Neuron (in vitro differentiated cells): ENCODE data around the gene RMND5A.
"Not testable (repeated sequence)": the region's sequence is repeated elsewhere in the genome, so short reads cannot be mapped to it uniquely, and the experiment has no call there.

ENCODE experiments used
- H2AFZ ChIP-seq: one replicate; pipeline ENCODE4 v1.6.1; 2013; ENCODE audit warnings: low read depth, mild to moderate bottlenecking, inconsistent platforms, low read length, moderate library complexity
- H3K27me3 ChIP-seq: one replicate; pipeline ENCODE4 v1.6.1; 2013; ENCODE audit warnings: low read length; ENCODE audit not compliant: insufficient read depth
- H3K36me3 ChIP-seq: one replicate; pipeline ENCODE4 v1.6.1; 2013; ENCODE audit warnings: low read length; ENCODE audit not compliant: insufficient read depth
- H3K4me1 ChIP-seq: one replicate; pipeline ENCODE4 v1.6.1; 2013; ENCODE audit warnings: low read length; ENCODE audit not compliant: insufficient read depth
- H3K4me3 ChIP-seq: 2 replicates; pipeline ENCODE4 v1.5.1; 2013; ENCODE audit warnings: mild to moderate bottlenecking, low read length, moderate library complexity
- H3K9me3 ChIP-seq: one replicate; pipeline ENCODE4 v1.6.1; 2013; ENCODE audit warnings: low read length

The RMND5A gene

GRCh38 chr2:86719637-86720539 is at the start of gene RMND5A:
Gene RMND5A (plus strand): TSS chr2:86720291. CDS start chr2:86720668, 377 bp downstream.
- H3K9me3 ChIP-seq, H3K27me3 ChIP-seq: not testable (repeated sequence)

GRCh38 chr2:86671337-86671981 is 48.6 kb upstream of the RMND5A start:
- H2AFZ ChIP-seq, result no peak overlapping the region
- no peaks in the 10 kb centered on the region for H3K9me3 ChIP-seq
- H3K4me3 ChIP-seq, result no peak overlapping the region
- H3K4me1 ChIP-seq, result no peaks in the 10 kb centered on the region
- H3K27me3 ChIP-seq, result no peaks in the 10 kb centered on the region
- H3K36me3 ChIP-seq, result no peaks in the 10 kb centered on the region

More at GRCh38 chr2:86719637-86720539, at the start of gene RMND5A:
- not testable (repeated sequence) for H3K4me1 ChIP-seq, H3K36me3 ChIP-seq, H2AFZ ChIP-seq
- H3K4me3 ChIP-seq, result peak within 1 kb of the TSS; percentile 80

GRCh38 chr2:86672027-86672545 is 48.0 kb upstream of the RMND5A start:
- no peak overlapping the region for H3K4me3 ChIP-seq
- H3K9me3 ChIP-seq, result no peaks in the 10 kb centered on the region
- H3K36me3 ChIP-seq, result no peaks in the 10 kb centered on the region
- H2AFZ ChIP-seq, result no peak overlapping the region
- no peaks in the 10 kb centered on the region for H3K27me3 ChIP-seq
- H3K4me1 ChIP-seq, result no peaks in the 10 kb centered on the region

DNA sequence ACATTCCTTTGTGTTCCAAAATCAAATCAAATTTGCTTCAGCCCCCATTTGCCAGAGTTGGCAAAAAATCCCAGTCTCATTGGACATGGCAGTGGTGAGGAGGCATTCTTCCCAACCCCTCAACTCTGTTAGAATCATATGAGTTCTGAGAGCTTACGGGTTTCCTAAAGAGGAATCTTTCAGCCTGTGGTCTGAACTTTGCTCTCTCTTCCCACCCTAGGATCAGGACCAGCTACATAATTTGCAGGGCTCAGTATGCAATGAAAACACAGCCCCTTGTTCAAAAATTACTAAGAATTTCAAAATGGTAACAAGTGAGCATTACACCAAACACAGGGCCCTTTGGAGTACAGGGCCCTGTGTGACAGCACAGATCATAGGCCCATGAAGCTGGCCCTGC is 47.1 kb upstream of the RMND5A start:
- Histone ChIP-seq H3K4me1 (no peaks in the 10 kb centered on the region), H3K4me3 (no peak overlapping the region), H2AFZ (no peak overlapping the region), H3K9me3 (no peaks in the 10 kb centered on the region), H3K36me3 (no peaks in the 10 kb centered on the region), H3K27me3 (no peaks in the 10 kb centered on the region)

DNA sequence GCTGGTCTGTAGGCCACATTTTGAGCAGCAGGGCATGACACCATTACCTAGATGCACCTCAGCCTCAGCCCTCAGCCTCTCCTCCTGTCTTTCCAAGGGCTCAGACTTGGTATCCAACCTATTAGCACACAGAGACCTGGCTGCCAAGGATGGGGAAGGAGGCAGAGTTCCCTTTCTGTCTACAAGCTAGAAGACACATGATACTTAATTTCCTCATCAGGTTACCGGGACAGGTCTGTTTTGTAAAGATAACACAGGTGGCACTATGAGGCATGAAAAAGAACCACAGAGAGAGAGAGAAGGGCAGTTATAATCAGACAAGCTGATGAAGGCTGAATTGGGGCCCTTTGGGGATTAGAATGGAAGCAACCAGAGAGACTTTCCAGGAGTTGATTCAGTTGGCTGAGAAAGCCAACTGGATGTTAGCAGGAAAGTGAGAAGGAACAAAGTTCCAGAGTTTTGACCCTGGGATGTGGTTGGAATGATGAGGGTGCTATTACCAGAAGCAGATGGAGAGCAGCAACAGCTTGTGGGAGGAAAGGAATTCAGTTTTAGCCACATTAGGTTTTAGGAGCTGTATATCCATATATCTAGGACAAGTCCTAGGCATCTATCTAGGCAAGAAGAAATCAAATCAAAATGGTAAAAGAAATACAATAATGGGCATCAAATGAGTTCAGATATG is 46.0 kb upstream of the RMND5A start:
- Histone ChIP-seq H3K27me3 (no peaks in the 10 kb centered on the region), H3K4me3 (no peak overlapping the region), H3K9me3 (no peaks in the 10 kb centered on the region), H2AFZ (no peak overlapping the region), H3K4me1 (no peaks in the 10 kb centered on the region), H3K36me3 (no peaks in the 10 kb centered on the region)

- no peaks in the 10 kb centered on the region for H3K9me3 ChIP-seq
- H3K27me3 ChIP-seq, result no peaks in the 10 kb centered on the region
- H2AFZ ChIP-seq, result no peak overlapping the region
- H3K4me3 ChIP-seq, result no peak overlapping the region
- no peaks in the 10 kb centered on the region for H3K4me1 ChIP-seq
- H3K36me3 ChIP-seq, result no peaks in the 10 kb centered on the region
These were observed 45.0 kb upstream of the RMND5A start for GRCh38 chr2:86675104-86675503.

DNA sequence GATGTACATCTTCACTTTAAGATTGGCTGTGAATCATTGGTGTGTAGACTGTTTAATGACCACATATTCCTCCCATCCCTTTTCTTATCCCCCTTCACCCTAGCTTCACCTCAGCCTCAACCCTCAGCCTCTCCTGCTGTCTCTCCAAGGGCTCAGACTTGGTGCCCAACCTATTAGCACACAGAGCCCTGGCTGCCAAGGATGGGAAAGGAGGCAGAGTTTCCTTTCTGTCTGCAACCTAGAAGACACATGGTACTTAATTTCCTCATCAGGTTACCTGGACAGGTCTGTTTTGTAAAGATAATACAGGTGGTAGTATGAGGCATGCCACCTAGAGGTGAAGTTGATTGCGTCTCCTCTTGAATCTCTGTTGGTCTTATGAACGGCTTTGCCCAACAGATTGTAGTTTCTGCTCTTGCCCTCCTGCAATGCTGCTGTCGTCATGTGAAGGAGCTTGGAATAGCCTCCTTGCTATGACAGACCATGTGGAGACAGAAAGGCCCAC is 44.5 kb upstream of the RMND5A start:
- no peak overlapping the region for H2AFZ ChIP-seq
- H3K9me3 ChIP-seq, result no peaks in the 10 kb centered on the region
- no peaks in the 10 kb centered on the region for H3K36me3 ChIP-seq

GRCh38 chr2:86677816-86678215 is 42.3 kb upstream of the RMND5A start:
- H2AFZ ChIP-seq, result no peak overlapping the region

More for the DNA sequence above, 44.5 kb upstream of the RMND5A start:
- Histone ChIP-seq H3K27me3 (no peaks in the 10 kb centered on the region), H3K4me1 (no peaks in the 10 kb centered on the region), H3K4me3 (no peak overlapping the region)

DNA sequence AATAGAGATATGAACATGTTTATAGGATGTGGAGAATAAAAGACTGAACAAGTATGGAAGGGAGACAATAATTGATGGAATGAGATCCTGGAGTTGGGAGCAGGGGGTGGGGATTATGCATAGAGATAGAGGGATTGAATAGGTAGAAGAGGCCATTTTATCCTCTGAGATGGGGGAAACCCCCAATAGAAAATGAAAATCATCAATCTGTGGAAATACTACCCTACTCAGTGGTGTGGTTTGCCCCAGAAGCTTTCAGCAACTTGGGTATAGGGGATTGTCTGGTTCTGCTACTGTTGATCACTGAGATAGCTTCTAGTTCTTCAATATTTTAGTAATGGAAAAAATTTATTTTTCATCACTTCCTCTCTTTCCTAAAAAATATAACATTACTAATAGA is 41.1 kb upstream of the RMND5A start:
- Histone ChIP-seq H3K4me3 (no peak overlapping the region), H3K9me3 (no peaks in the 10 kb centered on the region), H2AFZ (no peak overlapping the region), H3K36me3 (no peaks in the 10 kb centered on the region), H3K27me3 (no peaks in the 10 kb centered on the region), H3K4me1 (no peaks in the 10 kb centered on the region)

More at GRCh38 chr2:86677816-86678215, 42.3 kb upstream of the RMND5A start:
- no peak overlapping the region for H3K4me3 ChIP-seq
- no peaks in the 10 kb centered on the region for H3K9me3 ChIP-seq
- no peaks in the 10 kb centered on the region for H3K36me3 ChIP-seq
- no peaks in the 10 kb centered on the region for H3K27me3 ChIP-seq
- H3K4me1 ChIP-seq, result no peaks in the 10 kb centered on the region

DNA sequence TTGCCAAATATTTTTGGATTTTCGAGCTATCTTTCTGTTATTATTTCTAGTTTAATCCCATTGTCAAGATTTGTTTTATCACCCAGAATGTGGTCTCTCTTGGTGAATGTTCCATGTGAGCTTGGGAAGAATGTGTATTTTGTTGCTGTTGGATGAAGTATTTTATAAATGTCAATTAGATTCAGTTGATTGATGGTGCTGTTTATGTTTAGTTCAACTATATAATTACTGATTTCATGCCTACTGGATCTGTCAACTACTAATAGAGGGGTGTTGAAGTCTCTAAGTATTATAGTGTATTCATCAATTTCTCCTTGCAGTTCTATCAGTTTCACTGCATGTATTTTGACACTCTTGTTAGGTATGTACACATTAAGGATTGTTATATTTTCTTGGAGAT is 34.7 kb upstream of the RMND5A start:
- no peaks in the 10 kb centered on the region for H3K27me3 ChIP-seq
- H2AFZ ChIP-seq, result no peak overlapping the region
- no peaks in the 10 kb centered on the region for H3K4me1 ChIP-seq
- no peaks in the 10 kb centered on the region for H3K36me3 ChIP-seq
- no peaks in the 10 kb centered on the region for H3K9me3 ChIP-seq
- no peak overlapping the region for H3K4me3 ChIP-seq

DNA sequence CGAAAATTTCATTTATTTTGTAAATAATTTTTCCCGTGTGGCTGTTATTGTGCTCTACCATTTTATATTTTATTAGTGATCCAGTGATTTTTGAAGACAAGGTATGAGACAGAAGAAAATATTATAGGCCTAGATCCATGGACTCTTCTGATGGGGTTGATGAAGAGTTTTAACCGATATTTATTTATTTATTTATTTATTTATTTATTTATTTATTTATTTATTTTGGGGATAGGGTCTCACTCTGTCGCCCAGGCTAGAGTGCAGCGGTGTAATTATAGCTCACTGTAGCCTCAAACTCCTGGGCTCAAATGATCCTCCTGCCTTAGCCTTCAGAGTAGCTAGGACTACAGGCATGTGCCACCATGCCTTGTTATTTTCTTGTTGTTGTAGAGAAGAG is 33.6 kb upstream of the RMND5A start:
- Histone ChIP-seq H3K27me3 (no peaks in the 10 kb centered on the region), H3K36me3 (no peaks in the 10 kb centered on the region), H3K9me3 (no peaks in the 10 kb centered on the region), H3K4me3 (no peak overlapping the region), H3K4me1 (no peaks in the 10 kb centered on the region), H2AFZ (no peak overlapping the region)

DNA sequence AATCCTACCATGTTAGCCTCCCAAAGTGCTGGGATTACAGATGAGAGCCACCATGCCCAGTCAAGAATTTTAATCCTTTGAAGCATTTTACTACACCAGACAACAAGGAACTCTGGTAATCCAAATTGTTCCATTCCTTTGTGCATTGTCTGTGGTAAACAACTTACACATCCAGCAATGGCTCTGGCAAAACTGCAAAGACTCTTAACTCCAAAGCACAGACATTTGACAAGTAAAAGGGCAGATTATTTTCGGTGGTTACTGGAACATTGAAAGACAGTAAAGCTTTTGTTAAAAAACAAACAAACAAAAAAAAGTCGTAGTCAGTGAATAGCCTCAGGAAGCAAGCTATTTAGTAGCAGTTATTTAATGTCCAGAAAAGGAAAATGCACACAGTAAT is 33.2 kb upstream of the RMND5A start:
- Histone ChIP-seq H3K4me3 (no peak overlapping the region), H3K36me3 (no peaks in the 10 kb centered on the region), H2AFZ (no peak overlapping the region), H3K4me1 (no peaks in the 10 kb centered on the region), H3K9me3 (no peaks in the 10 kb centered on the region), H3K27me3 (no peaks in the 10 kb centered on the region)
